PFSK-1 (cell line): ENCODE data around the gene C7orf57. TPM values are rescaled to one million over a fixed set of nuclear protein-coding genes. Genes with fewer than 3 reads are reported as not detected.

Experiments
- FOXP2 ChIP-seq: optimal IDR thresholded peaks from 2 replicates; pipeline ENCODE3; 2011; ENCODE audit warnings: borderline replicate concordance, control low read depth, inconsistent platforms; ENCODE audit not compliant: insufficient read depth; ENCODE audit errors: extremely low read length, extremely low read depth
- POLR2AphosphoS5 ChIP-seq: IDR thresholded peaks from 2 replicates; pipeline ENCODE4 v1.6.1; 2012; ENCODE audit warnings: low read depth, mild to moderate bottlenecking, control low read depth, low read length, moderate library complexity
- SIN3A ChIP-seq: IDR thresholded peaks from 2 replicates; pipeline ENCODE4 v1.6.1; 2012; ENCODE audit warnings: mild to moderate bottlenecking, low read length, moderate library complexity, borderline replicate concordance; ENCODE audit not compliant: insufficient read depth
- TAF1 ChIP-seq: IDR thresholded peaks from 2 replicates; pipeline ENCODE4 v1.6.1; 2012; ENCODE audit warnings: low read length, control low read depth, borderline replicate concordance; ENCODE audit not compliant: insufficient read depth
- polyA plus RNA-seq: library from polyadenylated mRNA; unstranded; fragments of >200 nt; gene quantifications from one replicate; pipeline ENCODE4 v1.2.1, GENCODE V29; 2012; ENCODE audit warnings: low read depth, missing spikeins; ENCODE audit not compliant: insufficient read length
- TF ChIP-seq, protein P1 (sequence below), 2 experiments: IDR thresholded peaks; 2 replicates each; pipeline versions ENCODE4 v1.6.1 to v1.8.0; 2011 to 2012; ENCODE audit warnings: low read depth in 2 of 2, low read length in 2 of 2, control low read depth in 1 of 2, inconsistent platforms in 1 of 2, mild to moderate bottlenecking in 1 of 2, moderate library complexity in 1 of 2; ENCODE audit not compliant: insufficient read depth in 1 of 2

C7orf57 gene
- polyA plus RNA-seq: 0.56 TPM

DNA sequence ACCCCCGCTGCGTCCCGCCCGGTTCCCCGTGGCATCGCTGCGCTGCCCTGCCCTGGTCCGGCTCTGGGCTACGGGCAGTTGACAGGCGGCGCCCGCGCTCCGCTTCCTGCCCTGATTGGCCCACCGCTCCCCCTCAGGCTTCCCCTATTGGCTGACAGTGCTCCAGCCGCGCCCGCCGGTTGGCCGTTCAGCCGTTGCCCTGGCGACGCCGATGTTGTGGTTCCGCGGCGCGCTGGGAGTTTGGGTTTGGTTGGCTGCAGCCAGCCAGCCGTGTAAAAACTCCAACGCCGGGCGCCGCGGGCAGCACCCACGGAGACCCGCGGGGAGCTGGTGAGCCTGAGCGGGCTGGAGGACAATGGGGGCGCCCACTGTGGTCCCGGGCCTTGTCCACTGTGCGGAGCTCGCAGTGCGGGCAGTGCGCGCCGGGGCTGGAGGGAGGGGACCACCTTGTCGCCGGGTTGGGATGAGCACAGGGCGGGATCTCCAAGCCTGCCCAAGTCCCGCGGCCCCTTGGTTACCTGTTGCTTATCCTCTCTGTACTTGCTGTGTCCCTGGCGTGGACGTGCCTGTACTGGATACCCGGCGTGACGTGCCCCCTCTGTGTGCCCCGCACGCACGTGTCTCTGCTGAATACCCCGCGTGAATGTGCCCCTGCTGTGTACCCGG lies at the start of gene C7orf57:
Gene C7orf57, plus strand, starts transcription at position 243 of the 666 bp plus-strand sequence. CDS start 766 bp downstream, outside the sequence.
- TF ChIP-seq FOXP2 (peak; percentile 70), TAF1 (no peak), SIN3A (no peak), POLR2AphosphoS5 (no peak)
- TF ChIP-seq, protein P1, sequence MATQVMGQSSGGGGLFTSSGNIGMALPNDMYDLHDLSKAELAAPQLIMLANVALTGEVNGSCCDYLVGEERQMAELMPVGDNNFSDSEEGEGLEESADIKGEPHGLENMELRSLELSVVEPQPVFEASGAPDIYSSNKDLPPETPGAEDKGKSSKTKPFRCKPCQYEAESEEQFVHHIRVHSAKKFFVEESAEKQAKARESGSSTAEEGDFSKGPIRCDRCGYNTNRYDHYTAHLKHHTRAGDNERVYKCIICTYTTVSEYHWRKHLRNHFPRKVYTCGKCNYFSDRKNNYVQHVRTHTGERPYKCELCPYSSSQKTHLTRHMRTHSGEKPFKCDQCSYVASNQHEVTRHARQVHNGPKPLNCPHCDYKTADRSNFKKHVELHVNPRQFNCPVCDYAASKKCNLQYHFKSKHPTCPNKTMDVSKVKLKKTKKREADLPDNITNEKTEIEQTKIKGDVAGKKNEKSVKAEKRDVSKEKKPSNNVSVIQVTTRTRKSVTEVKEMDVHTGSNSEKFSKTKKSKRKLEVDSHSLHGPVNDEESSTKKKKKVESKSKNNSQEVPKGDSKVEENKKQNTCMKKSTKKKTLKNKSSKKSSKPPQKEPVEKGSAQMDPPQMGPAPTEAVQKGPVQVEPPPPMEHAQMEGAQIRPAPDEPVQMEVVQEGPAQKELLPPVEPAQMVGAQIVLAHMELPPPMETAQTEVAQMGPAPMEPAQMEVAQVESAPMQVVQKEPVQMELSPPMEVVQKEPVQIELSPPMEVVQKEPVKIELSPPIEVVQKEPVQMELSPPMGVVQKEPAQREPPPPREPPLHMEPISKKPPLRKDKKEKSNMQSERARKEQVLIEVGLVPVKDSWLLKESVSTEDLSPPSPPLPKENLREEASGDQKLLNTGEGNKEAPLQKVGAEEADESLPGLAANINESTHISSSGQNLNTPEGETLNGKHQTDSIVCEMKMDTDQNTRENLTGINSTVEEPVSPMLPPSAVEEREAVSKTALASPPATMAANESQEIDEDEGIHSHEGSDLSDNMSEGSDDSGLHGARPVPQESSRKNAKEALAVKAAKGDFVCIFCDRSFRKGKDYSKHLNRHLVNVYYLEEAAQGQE (IDR thresholded peaks at IDR 0.05; ENCODE audit: insufficient read depth in 1 of 2, low read depth in 2 of 2, low read length in 2 of 2): no peak

DNA sequence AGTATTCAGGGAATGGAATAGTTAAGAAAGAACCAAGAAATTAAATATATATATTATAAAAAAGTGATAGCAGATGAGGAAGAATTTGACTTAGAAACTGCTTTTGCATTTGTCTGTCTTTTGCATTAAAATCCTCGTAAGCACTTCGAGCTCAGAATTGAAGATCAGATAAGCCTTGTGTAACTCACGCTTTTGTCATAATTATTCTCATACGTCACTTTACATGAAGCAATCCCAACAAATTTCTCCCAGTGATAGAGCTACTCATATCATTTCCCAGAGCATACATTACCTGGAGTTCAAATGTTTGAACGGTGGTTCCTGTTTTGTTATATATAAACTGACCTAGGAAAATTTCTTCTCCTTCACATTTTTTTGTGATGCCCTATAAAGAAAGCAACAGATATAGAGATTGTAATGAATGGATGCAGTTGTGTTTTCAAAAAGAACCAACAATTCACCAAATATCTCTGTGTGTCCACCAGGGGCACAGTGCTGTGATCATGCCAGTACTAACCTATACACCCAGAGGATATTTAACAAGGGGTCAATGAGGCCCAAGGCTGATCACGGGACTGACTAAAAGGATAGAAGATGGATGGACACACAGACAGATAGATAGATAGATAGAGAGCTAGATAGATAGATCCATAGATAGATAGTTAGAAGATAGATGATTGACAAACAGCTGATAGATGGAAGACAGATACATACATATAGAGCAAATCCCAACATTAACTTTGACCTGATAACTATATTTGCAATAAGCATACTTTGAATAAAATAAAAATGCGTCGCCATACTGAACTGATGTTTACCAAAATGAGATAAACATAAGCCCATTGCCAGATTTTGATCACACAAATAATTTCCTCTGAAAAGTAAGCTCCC lies 46.6 kb upstream of the C7orf57 start:
- TF ChIP-seq TAF1 (no peak), FOXP2 (no peak), SIN3A (no peak), POLR2AphosphoS5 (no peak)
- TF ChIP-seq, protein P1 (IDR thresholded peaks at IDR 0.05; ENCODE audit: insufficient read depth in 1 of 2, low read depth in 2 of 2, low read length in 2 of 2): no peak

DNA sequence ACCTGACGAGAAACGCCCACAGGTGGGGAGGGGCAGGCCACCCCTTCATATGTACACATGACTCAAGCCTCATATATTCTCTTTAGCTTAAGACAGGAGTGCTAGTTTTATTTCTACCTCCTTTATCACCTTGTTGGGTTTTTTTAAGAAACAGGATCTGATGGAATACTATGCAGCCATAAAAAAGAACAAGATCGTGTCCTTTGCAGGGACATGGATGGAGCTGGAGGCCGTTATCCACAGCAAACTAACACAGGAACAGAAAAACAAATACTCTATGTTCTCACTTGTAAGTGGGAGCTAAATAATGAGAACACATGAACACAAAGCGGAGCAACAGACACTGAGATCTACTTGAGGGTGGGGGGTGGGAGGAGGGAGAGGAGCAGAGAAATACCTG lies 44.8 kb upstream of the C7orf57 start:
- no peak for TF ChIP-seq FOXP2
- TF ChIP-seq SIN3A: no peak
- no peak for TF ChIP-seq POLR2AphosphoS5
- TF ChIP-seq TAF1: no peak
- TF ChIP-seq, protein P1 (IDR thresholded peaks at IDR 0.05; ENCODE audit: insufficient read depth in 1 of 2, low read depth in 2 of 2, low read length in 2 of 2): no peak

DNA sequence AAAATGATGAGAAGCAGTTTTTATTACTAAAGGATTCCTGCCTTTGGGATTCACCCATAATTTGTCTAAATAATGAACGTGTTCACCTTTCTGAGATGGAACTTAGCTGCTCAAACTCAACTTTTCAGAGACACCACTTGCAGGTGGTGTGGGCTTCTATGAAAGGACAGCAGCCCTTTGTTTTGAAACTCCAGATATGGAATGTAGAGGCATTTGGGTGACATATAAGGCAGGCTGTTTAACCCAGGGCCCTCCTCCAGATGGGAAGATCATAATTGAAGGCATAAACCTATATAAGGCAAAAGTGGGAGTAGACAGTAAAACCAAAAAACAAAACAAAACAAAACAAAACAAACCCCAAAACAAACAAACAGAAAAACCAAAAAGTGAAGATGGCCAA lies 44.1 kb upstream of the C7orf57 start:
- TF ChIP-seq FOXP2 (no peak), SIN3A (no peak), TAF1 (no peak), POLR2AphosphoS5 (no peak)
- TF ChIP-seq, protein P1 (IDR thresholded peaks at IDR 0.05; ENCODE audit: insufficient read depth in 1 of 2, low read depth in 2 of 2, low read length in 2 of 2): no peak
